GM12878 (cell line): ENCODE results near the gene ULK4. TPM values are rescaled to one million over a fixed set of nuclear protein-coding genes. Genes with fewer than 3 reads are reported as not detected.
"Not testable (repeated sequence)": the region's sequence is repeated elsewhere in the genome, so short reads cannot be mapped to it uniquely, and the experiment has no call there.

Experiments used
- ATAC-seq: fragments of 200-7000 bp; cut with Tn5 transposase; 3 replicates; pipeline ENCODE4 v1.9.1; 2020; ENCODE audit warnings: mild to moderate bottlenecking, moderate library complexity
- BruUV-seq: library from RNA; stranded (reverse); fragments of 400-500 nt; replicated peaks from 2 replicates; lab custom pipeline; 2021; lab: Mats Ljungman, UMichigan
- CTCF ChIA-PET: fragments of 300-600 bp; sonication (Branson Sonifier 250); formaldehyde crosslinking; extraction: SDS; loops from one replicate; lab custom pipeline; 2021; ENCODE audit warnings: inconsistent platforms; lab: Yijun Ruan, JAX
- POLR2A ChIA-PET: fragments of 350-600 bp; formaldehyde crosslinking; extraction: SDS; loops from one replicate; lab custom pipeline; 2021; ENCODE audit warnings: inconsistent platforms; lab: Charles Lee
- RAD21 ChIA-PET: fragments of 300-600 bp; sonication (Branson Sonifier 250); formaldehyde crosslinking; loops from one replicate; lab custom pipeline; 2023; ENCODE audit warnings: antibody characterized with exemption; ENCODE audit not compliant: unreplicated experiment; lab: Charles Lee
- SMC1A ChIA-PET: fragments of 300-600 bp; sonication (Branson Sonifier 250); formaldehyde crosslinking; loops from one replicate; lab custom pipeline; 2023; ENCODE audit not compliant: unreplicated experiment, uncharacterized antibody; lab: Charles Lee
- DNase-seq: peaks from one replicate; pipeline ENCODE4 v3.0.0-alpha.2; 2011; ENCODE audit warnings: low read depth, low spot score
- FAIRE-seq: peaks from 3 replicates; lab custom pipeline; 2011; peaks lifted over from hg19 to GRCh38; lab: Jason Lieb, UNC
- H2AFZ ChIP-seq: 2 replicates; pipeline ENCODE4 v1.6.0; 2011; ENCODE audit warnings: low read depth, low read length, control low read depth; ENCODE audit not compliant: control insufficient read depth
- H3K27ac ChIP-seq: 2 replicates; pipeline ENCODE4 v1.5.1; 2011; ENCODE audit warnings: control low read depth; ENCODE audit not compliant: control insufficient read depth, insufficient read depth
- H3K27me3 ChIP-seq, 2 experiments: replicated peaks in 1 of 2; 2 replicates each; pipeline versions ENCODE4 v1.6.0 to v1.6.1; 2011; ENCODE audit warnings: low read length in 1 of 2; ENCODE audit not compliant: control insufficient read depth in 2 of 2, insufficient read depth in 2 of 2
- H3K36me3 ChIP-seq, 2 experiments: 2 replicates each; pipeline ENCODE4 v1.5.1; 2011; ENCODE audit warnings: low read length in 1 of 2; ENCODE audit not compliant: control insufficient read depth in 2 of 2, insufficient read depth in 2 of 2
- H3K4me1 ChIP-seq: 2 replicates; pipeline ENCODE4 v1.6.1; 2011; ENCODE audit warnings: mild to moderate bottlenecking, low read length, moderate library complexity, mixed read lengths; ENCODE audit not compliant: control insufficient read depth, insufficient read depth
- H3K4me2 ChIP-seq: 2 replicates; pipeline ENCODE4 v1.6.0; 2011; ENCODE audit warnings: control low read depth; ENCODE audit not compliant: control insufficient read depth, insufficient read depth
- H3K4me3 ChIP-seq: fragments of 200-600 bp; sonication (generic); 2 replicates; pipeline ENCODE4 v1.5.1; 2016
- H3K79me2 ChIP-seq: 2 replicates; pipeline ENCODE4 v1.6.0; 2011; ENCODE audit warnings: low read length; ENCODE audit not compliant: control insufficient read depth, insufficient read depth
- H3K9ac ChIP-seq: 2 replicates; pipeline ENCODE4 v1.8.0; 2011; ENCODE audit warnings: low read length, control low read depth, mixed read lengths; ENCODE audit not compliant: control insufficient read depth, insufficient read depth
- H3K9me3 ChIP-seq: replicated peaks from 3 replicates; pipeline ENCODE4 v1.5.1; 2011; ENCODE audit warnings: mild to moderate bottlenecking, low read length; ENCODE audit not compliant: control insufficient read depth, insufficient read depth
- H4K20me1 ChIP-seq: 2 replicates; pipeline ENCODE4 v1.6.0; 2011; ENCODE audit not compliant: control insufficient read depth, insufficient read depth
- ASH2L ChIP-seq: fragments of 300-600, 200-600 bp; sonication (generic); IDR thresholded peaks from 2 replicates; pipeline ENCODE4 v1.6.1; 2017; ENCODE audit warnings: low read depth, mild to moderate bottlenecking, borderline replicate concordance
- IKZF2 ChIP-seq, 2 experiments: fragments of 450-650 bp; IDR thresholded peaks; 2 replicates each; pipeline ENCODE4 v1.6.1; 2017; ENCODE audit warnings: mild to moderate bottlenecking in 2 of 2, moderate library complexity in 2 of 2
- WGBS: methylation state at CpG from one replicate; pipeline ENCODE4 v1.1.6; 2016; ENCODE audit warnings: low lambda C conversion rate; ENCODE audit not compliant: insufficient replicate concordance, insufficient coverage; ENCODE audit errors: missing lambda C conversion rate; 5-methylcytosine and 5-hydroxymethylcytosine counted together
- in situ Hi-C: fragments of 300-500 bp; cut with MboI; formaldehyde crosslinking; loops from 9 replicates; pipeline ENCODE4 v1.14.3; 2018; ENCODE audit warnings: mixed read lengths
- intact Hi-C: fragments of 100-400 bp; cut with micrococcal nuclease; formaldehyde crosslinking; loops from one replicate; pipeline ENCODE4 v1.14.2; 2022; ENCODE audit not compliant: unreplicated experiment
- polyA plus RNA-seq, 11 experiments: library from polyadenylated mRNA; depleted of rRNA in 4 of 11; unstranded in 6 of 11; stranded (reverse) in 5 of 11; fragments of >200 nt; fragmentation: Nextera tagmentation in 4 of 11; fragmentation: Illumina TruSeq in 1 of 11; extraction: Ambion mirVana in 4 of 11; extraction: Trizol in 1 of 11; gene quantifications; 1 replicate in 1 of 11; 2 replicates in 10 of 11; pipeline versions ENCODE4 v1.2.1 to v1.2.3, GENCODE V29; 2011 to 2016; ENCODE audit warnings: inconsistent platforms in 2 of 11, missing spikeins in 2 of 11, low read depth in 1 of 11
- total RNA-seq, 4 experiments: library from RNA; depleted of rRNA in 3 of 4; stranded (reverse); fragments of >200 nt in 3 of 4; fragmentation: Illumina TruSeq in 1 of 4; extraction: Trizol in 1 of 4; gene quantifications; 2 replicates each; pipeline versions ENCODE4 v1.2.1 to v1.2.3, GENCODE V29; 2013 to 2021

The ULK4 gene
- total and polyA plus RNA-seq, 10 of the 15 experiments (the other 5 are each of a cell fraction or from before 2014, with no cell fraction given) = 3.5 to 7.6 (median 6.3) TPM

DNA sequence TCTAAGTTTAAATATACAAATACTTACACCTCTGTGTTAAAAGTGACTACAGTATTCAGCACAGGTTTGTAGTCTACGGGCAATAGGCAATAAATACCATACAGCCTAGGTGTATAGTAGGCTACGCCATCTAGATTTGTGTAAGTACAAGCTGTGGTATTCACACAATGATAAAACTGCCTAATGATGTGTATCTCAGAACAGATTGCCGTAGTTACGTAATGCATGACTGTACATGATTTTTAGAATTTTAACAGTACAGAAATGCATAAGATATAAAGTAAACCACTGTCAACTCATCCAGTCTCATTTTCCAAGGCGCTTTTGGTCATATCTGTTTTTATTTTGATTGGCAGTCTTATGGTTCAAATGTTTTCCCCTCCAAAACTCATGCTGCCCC is 396.9 kb downstream of the ULK4 start:
- FAIRE-seq = no peak
- 53% methylated on average over 5 of the region's 5 CpGs for WGBS
- BruUV-seq = no TSS peak
- Histone ChIP-seq H3K27ac (no peak overlapping the region), H2AFZ (no peak overlapping the region), H3K9me3 (no peaks in the 10 kb centered on the region), H3K4me2 (no peak overlapping the region), H3K4me1 (no peaks in the 10 kb centered on the region), H3K27me3 (no peaks in the 10 kb centered on the region), H4K20me1 (no peaks in the 10 kb centered on the region), H3K4me3 (no peak overlapping the region), H3K79me2 (no peaks in the 10 kb centered on the region), H3K36me3 (no peaks in the 10 kb centered on the region), H3K9ac (no peak overlapping the region)
- ChIA-PET RAD21 (no interaction called here), POLR2A (no interaction called here), SMC1A (interaction anchor here (0.7 kb wide), 1 partner anchor 179 kb away, joined by 3 read pairs; no protein-coding TSS in a partner anchor), CTCF (no interaction called here)
- TF ChIP-seq ASH2L (no peak), IKZF2 (IDR thresholded peaks at IDR 0.05) (no peak)
- ATAC-seq = no peak
- in situ Hi-C loops = no loop called here
- intact Hi-C loops = no loop called here
- DNase-seq = no peak

DNA sequence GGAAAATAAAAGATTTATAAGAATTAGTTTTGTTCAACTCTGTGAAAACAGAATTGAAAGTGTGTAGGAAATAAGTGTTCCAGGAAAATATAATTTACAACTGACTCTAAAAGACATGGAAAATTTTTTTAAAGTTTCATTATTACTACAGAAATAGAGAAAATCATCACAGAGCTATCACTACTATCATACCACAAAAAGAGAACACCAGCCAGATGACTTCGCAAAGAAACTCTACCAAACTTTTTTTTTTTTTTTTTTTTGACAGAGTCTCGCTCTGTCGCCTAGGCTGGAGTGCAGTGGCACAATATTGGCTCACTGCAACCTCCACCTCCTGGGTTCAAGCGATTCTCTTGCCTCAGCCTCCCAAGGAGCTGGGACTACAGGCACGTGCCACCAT is 405.7 kb downstream of the ULK4 start:
- CTCF ChIA-PET, ATAC-seq: not testable (repeated sequence)

More for the DNA sequence above, 405.7 kb downstream of the ULK4 start:
- in situ Hi-C loops, RAD21 ChIA-PET, H3K4me3 ChIP-seq, H3K9me3 ChIP-seq, H3K9ac ChIP-seq, H3K4me2 ChIP-seq, H3K79me2 ChIP-seq, FAIRE-seq, H3K27ac ChIP-seq, H3K27me3 ChIP-seq, intact Hi-C loops, DNase-seq, BruUV-seq, H3K36me3 ChIP-seq, H2AFZ ChIP-seq, H4K20me1 ChIP-seq, H3K4me1 ChIP-seq: not testable (repeated sequence)
- ChIA-PET SMC1A (interaction anchor here (0.5 kb wide), 1 partner anchor 57 kb away, joined by 4 read pairs; no protein-coding TSS in a partner anchor), POLR2A (interaction anchor here (0.6 kb wide), 1 partner anchor 10 kb away, joined by 3 read pairs; no protein-coding TSS in a partner anchor)
- WGBS = 52% methylated on average over 3 of the region's 5 CpGs
